RPMI7951 (cell line): Measurements from ENCODE around the gene SCAPER. TPM values are rescaled to one million over a fixed set of nuclear protein-coding genes. Genes with fewer than 3 reads are reported as not detected.
"Not testable (repeated sequence)": the region's sequence is repeated elsewhere in the genome, so short reads cannot be mapped to it uniquely, and the experiment has no call there.

Source experiments
- DNase-seq: peaks from one replicate; pipeline ENCODE4 v3.0.0-alpha.2; 2012; ENCODE audit warnings: low read depth
- total RNA-seq: library from RNA; depleted of rRNA; stranded (reverse); fragments of >200 nt; shearing (Covaris generic); gene quantifications from 2 replicates; pipeline ENCODE4 v1.2.3, GENCODE V29; 2014

SCAPER gene
- total RNA-seq, 1 experiment from 2014 or later, result 13.9 TPM

DNA sequence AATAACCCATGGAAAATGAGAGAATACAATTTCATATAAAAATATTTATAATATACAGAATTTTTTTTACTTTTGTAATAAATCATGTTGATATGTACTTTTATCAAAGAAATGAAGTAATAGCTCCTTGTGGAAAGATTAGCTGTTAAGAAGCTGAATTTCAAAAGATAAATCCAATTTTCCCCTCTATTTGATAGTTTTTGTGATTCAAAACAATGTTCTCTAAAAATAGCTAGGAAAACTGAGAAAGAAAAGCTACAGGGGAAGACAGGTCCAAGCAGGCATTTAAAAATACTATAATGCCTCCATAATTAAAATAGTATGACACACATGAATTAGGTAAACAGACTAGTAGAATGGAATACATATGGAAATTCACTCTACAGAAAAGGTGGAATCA lies 44.9 kb downstream of the SCAPER start:
- DNase-seq, result no peak

GRCh38 chr15:76850367-76850766 lies 54.8 kb downstream of the SCAPER start:
- DNase-seq, result not testable (repeated sequence)

GRCh38 chr15:76846782-76847181 lies 58.4 kb downstream of the SCAPER start:
- DNase-seq, result no peak

DNA sequence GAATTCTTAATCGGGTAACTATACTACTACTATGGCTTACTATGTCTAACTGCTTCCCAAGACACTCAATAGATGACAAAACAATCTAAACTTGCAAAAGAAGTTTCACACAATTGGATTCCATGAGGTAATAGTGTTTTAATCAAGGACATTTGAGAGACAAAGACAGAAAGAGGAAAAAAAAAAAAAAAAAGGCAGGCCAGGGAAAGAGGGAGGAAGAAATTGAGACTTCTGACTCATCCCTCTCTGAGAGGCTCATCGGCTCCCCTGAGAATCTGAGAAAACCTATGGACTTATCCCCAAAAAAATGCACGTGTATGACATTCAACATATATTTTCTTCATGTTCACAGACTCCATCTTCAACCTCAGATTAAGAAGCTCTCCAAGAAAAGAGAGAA lies 61.0 kb downstream of the SCAPER start:
- peak; percentile 30 for DNase-seq

- no peak for DNase-seq
Measured at GRCh38 chr15:76843269-76843668, 61.9 kb downstream of the SCAPER start.

- DNase-seq, result peak; percentile 47
Measured at GRCh38 chr15:76840830-76841460, 64.2 kb downstream of the SCAPER start.

DNA sequence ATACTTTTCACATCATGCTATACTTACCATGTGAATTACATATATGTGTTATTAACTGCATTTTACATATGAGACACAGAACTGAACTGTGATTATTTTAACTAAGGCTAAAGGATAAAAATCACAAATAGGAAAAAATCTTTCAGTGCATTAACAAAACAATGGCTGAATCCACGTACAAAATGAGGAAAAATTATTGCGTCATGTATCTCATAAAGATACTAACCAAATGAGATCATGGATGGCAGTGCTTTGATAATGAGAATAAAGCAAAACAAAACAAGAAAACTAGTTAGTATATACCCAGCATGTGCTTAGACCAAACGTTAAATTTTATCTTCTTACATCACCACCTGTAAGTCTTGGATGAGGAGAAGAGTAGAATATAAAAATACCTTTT lies 66.0 kb downstream of the SCAPER start:
- no peak for DNase-seq

DNA sequence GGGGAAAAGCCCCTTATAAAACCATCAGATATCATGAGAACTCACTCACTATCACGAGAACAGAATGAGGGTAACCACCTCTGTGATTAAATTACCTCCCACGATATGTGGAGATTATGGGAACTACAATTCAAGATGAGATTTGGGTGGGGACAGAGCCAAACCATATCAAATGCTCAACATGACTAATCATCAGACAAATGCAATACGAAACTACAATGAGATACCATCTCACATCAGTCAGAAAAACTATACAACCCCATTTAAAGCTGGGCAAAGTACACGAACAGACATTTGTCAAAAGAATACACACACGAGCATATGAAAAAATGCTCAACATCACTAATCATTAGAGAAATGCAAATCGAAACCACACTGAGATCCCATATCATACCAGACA lies 67.7 kb downstream of the SCAPER start:
- peak; percentile 17 for DNase-seq

GRCh38 chr15:76829939-76830338 lies 75.2 kb downstream of the SCAPER start:
- DNase-seq, result no peak

DNA sequence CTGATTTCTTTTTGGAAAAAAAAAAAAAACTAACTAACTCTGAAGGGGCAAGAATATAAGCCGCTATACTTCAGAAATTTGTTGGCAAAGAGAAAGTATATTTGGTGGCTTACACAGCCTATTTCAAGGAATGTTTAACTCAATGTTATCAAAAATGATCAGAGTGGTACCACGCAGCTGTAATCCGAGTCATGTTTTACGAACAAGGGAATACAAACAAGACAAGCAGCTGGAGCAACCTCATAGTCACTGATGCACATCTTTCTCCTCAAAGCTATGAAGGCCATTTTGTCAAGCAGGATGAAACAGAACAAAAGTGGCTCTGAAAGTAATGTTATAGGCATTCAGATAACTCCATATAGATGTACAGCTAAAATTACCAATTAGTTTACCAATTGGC lies 81.2 kb downstream of the SCAPER start:
- DNase-seq, result no peak

DNA sequence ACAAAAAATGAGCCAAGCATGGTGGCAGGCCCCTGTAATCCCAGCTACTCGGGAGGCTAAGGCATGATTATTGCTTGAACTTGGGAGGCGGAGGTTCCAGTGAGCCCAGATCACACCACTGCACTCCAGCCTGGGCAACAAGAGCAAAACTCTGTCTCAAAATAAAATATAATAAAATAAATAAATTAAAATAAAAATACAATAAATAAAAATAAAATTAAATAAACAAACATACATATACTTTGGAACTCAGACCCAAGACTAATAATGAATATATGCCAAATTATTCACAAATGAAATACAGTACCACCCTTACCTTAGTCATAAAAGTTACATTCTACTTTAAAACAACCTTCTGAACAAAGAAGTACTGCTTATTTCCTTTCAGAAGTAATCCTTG lies 81.8 kb downstream of the SCAPER start:
- no peak for DNase-seq

DNA sequence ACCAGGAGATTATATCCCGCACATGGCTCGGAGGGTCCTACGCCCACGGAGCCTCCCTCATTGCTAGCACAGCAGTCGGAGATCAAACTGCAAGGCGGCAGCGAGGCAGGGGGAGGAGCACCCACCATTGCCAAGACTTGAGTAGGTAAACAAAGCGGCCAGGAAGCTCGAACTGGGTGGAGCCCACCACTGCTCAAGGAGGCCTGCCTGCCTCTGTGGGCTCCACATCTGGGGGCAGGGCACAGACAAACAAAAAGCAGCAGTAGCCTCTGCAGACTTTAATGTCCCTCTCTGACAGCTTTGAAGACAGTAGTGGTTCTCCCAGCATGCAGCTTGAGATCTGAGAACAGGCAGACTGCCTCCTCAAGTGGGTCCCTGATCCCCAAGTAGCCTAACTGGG lies 86.2 kb downstream of the SCAPER start:
- DNase-seq, result not testable (repeated sequence)

DNA sequence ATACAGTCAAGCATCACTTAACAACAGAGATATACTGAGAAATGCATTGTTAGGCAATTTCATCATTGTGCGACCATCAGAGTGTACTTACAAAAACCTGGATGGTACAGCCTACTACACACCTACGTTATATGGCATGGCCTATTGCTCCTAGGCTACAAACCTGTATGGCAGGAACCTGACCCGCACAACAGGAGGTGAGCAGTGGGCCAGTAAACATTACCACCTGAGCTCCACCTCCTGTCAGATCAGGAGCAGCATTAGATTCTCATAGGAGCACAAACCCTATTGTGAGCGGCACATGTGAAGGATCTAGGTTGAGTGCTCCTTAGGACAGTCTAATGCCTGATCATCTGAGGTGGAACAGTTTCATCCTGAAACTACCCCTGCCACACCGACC lies 89.7 kb downstream of the SCAPER start:
- DNase-seq, result no peak

GRCh38 chr15:76812381-76812780 lies 92.8 kb downstream of the SCAPER start:
- no peak for DNase-seq

DNA sequence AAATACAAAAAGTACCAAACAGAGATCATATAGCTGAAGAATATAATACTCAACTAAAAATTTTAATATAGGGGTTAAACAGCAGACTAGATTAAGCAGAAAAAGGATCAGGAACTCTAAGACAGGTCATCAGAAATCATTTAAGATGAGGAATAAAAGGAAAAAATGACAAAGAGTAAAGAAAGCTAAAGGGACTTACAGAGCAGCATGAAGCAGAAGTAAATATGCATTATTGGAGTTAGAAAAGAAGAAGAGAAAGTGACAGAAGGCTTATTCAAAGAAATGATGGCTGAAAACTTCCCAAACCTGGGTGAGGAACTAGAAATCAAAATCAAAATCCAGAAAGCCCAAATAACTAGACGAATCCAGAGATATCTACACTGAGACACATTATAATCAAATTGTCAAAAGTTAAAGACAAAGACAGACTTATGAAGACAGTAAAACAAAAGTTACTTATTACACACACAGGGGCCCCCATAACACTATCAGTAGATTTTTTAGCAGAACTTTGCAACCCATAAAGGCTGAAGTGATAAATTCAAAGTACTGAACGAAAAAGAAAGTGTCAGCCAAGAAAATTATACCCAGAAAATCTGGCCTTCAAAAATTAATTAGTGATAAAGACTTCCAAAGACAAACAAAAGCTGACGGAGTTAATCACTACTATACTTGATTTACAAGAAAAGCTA lies 95.6 kb downstream of the SCAPER start:
- DNase-seq, result no peak

DNA sequence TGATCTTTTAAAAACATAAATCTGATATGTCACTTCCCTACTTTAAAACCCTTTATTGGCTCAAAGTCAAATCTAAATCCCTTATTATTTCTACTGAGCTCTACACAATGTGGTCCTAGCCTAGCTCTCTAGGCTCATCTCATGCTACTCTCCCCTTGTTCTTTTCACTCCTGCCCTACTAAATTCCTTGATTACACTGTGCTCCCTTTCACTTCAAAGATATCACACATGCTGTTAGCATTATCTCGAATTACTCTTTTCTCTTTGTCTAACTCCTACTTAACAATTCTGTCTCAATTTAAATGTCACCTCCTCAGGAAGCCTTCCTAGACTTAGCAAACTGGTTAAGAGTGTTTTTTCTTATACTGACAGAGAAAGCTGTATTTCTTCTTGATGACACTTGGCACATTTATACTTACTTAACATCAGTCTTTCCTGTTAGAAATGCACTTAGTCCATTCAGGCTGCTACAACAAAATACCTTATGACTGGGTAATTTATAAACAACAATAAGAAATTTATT lies 102.0 kb downstream of the SCAPER start:
- DNase-seq, result no peak

DNA sequence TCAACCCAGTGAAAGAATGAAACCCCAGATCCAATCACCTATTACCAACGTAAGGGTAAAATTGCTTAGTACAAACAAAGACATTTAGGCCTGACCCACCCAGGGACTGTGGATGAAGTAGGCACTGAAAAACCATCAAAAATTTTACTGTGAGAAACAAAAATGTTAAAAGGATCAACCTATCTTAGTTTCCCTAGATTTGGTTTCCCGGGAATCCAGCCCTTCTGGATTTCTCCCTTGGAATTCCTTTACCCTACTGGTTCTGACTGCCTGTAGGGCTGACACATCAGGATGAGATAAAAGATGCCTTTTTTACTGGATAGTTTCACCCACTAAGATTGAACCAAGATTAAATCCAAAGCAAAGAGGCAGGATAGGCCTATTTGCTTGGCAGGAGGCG lies 102.7 kb downstream of the SCAPER start:
- DNase-seq, result no peak

DNA sequence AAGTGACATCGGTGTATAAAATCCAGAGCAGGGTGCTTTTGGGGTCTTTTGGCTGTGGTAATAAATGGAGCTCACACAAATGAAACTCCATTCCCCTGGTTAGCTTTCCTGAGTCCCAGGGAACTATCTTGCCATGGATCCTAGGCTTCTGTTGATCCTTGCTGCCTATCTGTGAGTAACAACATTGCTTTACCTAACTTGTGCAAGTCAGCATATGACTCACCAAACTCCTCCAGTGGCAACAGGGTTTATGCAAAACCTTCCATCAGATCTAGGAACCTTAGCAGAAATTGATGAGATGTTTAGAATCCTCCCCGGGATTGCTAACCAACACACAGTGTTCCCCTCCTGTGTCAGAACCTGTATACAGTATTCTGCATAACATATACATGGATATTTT lies 105.4 kb downstream of the SCAPER start:
- DNase-seq, result peak; percentile 34

DNA sequence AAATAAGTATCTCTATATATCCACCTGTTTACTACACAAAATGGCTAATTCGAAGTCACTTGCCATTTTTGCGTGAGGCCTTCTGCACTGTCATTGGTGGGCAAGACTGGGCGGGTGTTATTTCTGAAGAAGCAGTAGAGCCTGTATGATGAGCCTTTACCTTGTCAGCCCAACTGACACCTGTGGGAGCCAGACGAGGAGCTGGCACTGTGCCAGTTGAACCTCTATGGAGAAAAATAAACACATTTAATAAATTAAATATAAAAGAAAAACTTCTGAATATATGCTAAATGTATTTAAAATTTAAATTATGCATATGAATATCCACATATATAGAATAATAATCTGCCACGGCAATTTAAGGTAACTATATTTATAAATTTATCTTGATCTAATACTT lies 109.9 kb downstream of the SCAPER start:
- no peak for DNase-seq

GRCh38 chr15:76793162-76793561 lies 112.0 kb downstream of the SCAPER start:
- DNase-seq, result no peak

DNA sequence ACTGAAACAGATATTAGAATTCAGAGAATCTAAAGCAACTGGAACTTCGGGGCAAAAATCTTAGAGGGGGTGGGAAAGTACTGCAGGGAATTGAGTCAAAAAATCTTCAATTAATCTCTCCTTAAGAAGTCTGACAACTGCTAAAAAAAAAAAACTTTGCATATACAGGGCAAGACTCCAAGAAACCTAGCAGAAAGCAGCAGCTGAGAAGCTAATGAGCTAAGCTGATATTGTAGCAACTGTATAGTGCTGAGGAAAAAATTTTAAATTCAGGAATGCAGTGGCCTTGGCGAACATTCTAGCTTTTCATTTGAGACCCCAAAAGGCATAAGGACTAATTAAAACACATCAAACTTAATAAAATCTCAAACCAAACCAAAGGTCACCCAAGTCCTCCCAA lies 113.6 kb downstream of the SCAPER start:
- no peak for DNase-seq

- DNase-seq, result no peak
Measured at GRCh38 chr15:76787273-76787672, 117.9 kb downstream of the SCAPER start.

GRCh38 chr15:76776969-76777368 lies 128.2 kb downstream of the SCAPER start:
- DNase-seq, result no peak

GRCh38 chr15:76776480-76776879 lies 128.7 kb downstream of the SCAPER start:
- DNase-seq, result no peak
